Activated naive CD8-positive, alpha-beta T cell treated with anti-CD3 and anti-CD28 coated beads, Interleukin-2, amount 50 U/mL, for 24 hours (primary cell): ENCODE data around the gene VWA8.

Experiments
- ATAC-seq: fragments of 150-1000 bp; cut with Tn5 transposase; one replicate; pipeline ENCODE4 v1.10.0; 2021
- DNase-seq: peaks from one replicate; pipeline ENCODE4 v3.0.0; 2021
- H3K27ac Mint-ChIP-seq: one replicate; pipeline ENCODE4 v1.8.0; 2021; ENCODE audit warnings: mild to moderate bottlenecking, mixed read lengths
- H3K27me3 Mint-ChIP-seq: one replicate; pipeline ENCODE4 v1.8.0; 2021; ENCODE audit warnings: mixed read lengths
- H3K36me3 Mint-ChIP-seq: one replicate; pipeline ENCODE4 v1.8.0; 2021; ENCODE audit warnings: low read depth, mixed read lengths
- H3K4me1 Mint-ChIP-seq: one replicate; pipeline ENCODE4 v1.8.0; 2021; ENCODE audit warnings: mixed read lengths
- H3K4me3 Mint-ChIP-seq: one replicate; pipeline ENCODE4 v1.8.0; 2021; ENCODE audit warnings: mild to moderate bottlenecking, moderate library complexity, mixed read lengths
- H3K9me3 Mint-ChIP-seq: one replicate; pipeline ENCODE4 v1.8.0; 2021; ENCODE audit warnings: mixed read lengths

VWA8 gene

GRCh38 chr13:41682001-41682400, 278.9 kb downstream of the VWA8 start:
- peaks cover 9% of the 10 kb centered on the region for H3K4me1 Mint-ChIP-seq
- no peak overlapping the region for H3K4me3 Mint-ChIP-seq
- H3K36me3 Mint-ChIP-seq = peaks cover 38% of the 10 kb centered on the region

GRCh38 chr13:41681587-41681986, 279.3 kb downstream of the VWA8 start:
- Mint-ChIP-seq H3K4me3 (no peak overlapping the region), H3K4me1 (peaks cover 9% of the 10 kb centered on the region), H3K27ac (no peak overlapping the region), H3K36me3 (peaks cover 38% of the 10 kb centered on the region), H3K9me3 (no peaks in the 10 kb centered on the region), H3K27me3 (no peaks in the 10 kb centered on the region)
- DNase-seq (no peak), ATAC-seq (no peak)

More at GRCh38 chr13:41682001-41682400, 278.9 kb downstream of the VWA8 start:
- no peak overlapping the region for H3K27ac Mint-ChIP-seq
- DNase-seq = no peak
- H3K27me3 Mint-ChIP-seq = no peaks in the 10 kb centered on the region
- H3K9me3 Mint-ChIP-seq = no peaks in the 10 kb centered on the region
- ATAC-seq = no peak

GRCh38 chr13:41680900-41681299, 280.0 kb downstream of the VWA8 start:
- Mint-ChIP-seq H3K27ac (no peak overlapping the region), H3K36me3 (peaks cover 35% of the 10 kb centered on the region), H3K9me3 (no peaks in the 10 kb centered on the region), H3K4me1 (peaks cover 9% of the 10 kb centered on the region), H3K27me3 (no peaks in the 10 kb centered on the region), H3K4me3 (no peak overlapping the region)
- ATAC-seq (no peak), DNase-seq (no peak)

- no peak for ATAC-seq
- H3K4me1 Mint-ChIP-seq = peaks cover 9% of the 10 kb centered on the region
Observed at GRCh38 chr13:41678848-41679247, 282.1 kb downstream of the VWA8 start.

GRCh38 chr13:41678249-41678648, 282.7 kb downstream of the VWA8 start:
- Mint-ChIP-seq H3K27me3 (no peaks in the 10 kb centered on the region), H3K36me3 (peaks cover 25% of the 10 kb centered on the region), H3K27ac (no peak overlapping the region), H3K9me3 (no peaks in the 10 kb centered on the region), H3K4me1 (peaks cover 9% of the 10 kb centered on the region), H3K4me3 (no peak overlapping the region)
- DNase-seq = no peak
- no peak for ATAC-seq

More at GRCh38 chr13:41678848-41679247, 282.1 kb downstream of the VWA8 start:
- no peaks in the 10 kb centered on the region for H3K27me3 Mint-ChIP-seq
- DNase-seq = no peak
- H3K27ac Mint-ChIP-seq = no peak overlapping the region
- H3K9me3 Mint-ChIP-seq = no peaks in the 10 kb centered on the region
- no peak overlapping the region for H3K4me3 Mint-ChIP-seq
- H3K36me3 Mint-ChIP-seq = peaks cover 31% of the 10 kb centered on the region

- Mint-ChIP-seq H3K27me3 (no peaks in the 10 kb centered on the region), H3K4me3 (no peak overlapping the region), H3K4me1 (peaks cover 3% of the 10 kb centered on the region), H3K9me3 (no peaks in the 10 kb centered on the region), H3K36me3 (peaks cover 16% of the 10 kb centered on the region), H3K27ac (no peak overlapping the region)
- ATAC-seq (no peak), DNase-seq (no peak)
Observed at GRCh38 chr13:41675306-41675705, 285.6 kb downstream of the VWA8 start.

- Mint-ChIP-seq H3K27me3 (no peaks in the 10 kb centered on the region), H3K36me3 (peaks cover 18% of the 10 kb centered on the region), H3K4me3 (no peak overlapping the region), H3K27ac (no peak overlapping the region), H3K9me3 (no peaks in the 10 kb centered on the region), H3K4me1 (no peaks in the 10 kb centered on the region)
- no peak for DNase-seq
- no peak for ATAC-seq
Observed at GRCh38 chr13:41674246-41674645, 286.7 kb downstream of the VWA8 start.

GRCh38 chr13:41673640-41674039, 287.3 kb downstream of the VWA8 start:
- no peak for ATAC-seq
- Mint-ChIP-seq H3K4me1 (no peaks in the 10 kb centered on the region), H3K27ac (no peak overlapping the region), H3K4me3 (no peak overlapping the region), H3K9me3 (no peaks in the 10 kb centered on the region), H3K36me3 (peaks cover 18% of the 10 kb centered on the region), H3K27me3 (no peaks in the 10 kb centered on the region)
- no peak for DNase-seq

GRCh38 chr13:41670873-41671443, 290.0 kb downstream of the VWA8 start:
- Mint-ChIP-seq H3K36me3 (peaks cover 14% of the 10 kb centered on the region), H3K4me1 (no peaks in the 10 kb centered on the region), H3K9me3 (no peaks in the 10 kb centered on the region), H3K4me3 (no peak overlapping the region), H3K27ac (no peak overlapping the region), H3K27me3 (no peaks in the 10 kb centered on the region)
- no peak for DNase-seq
- no peak for ATAC-seq

GRCh38 chr13:41668130-41668757, 292.7 kb downstream of the VWA8 start:
- ATAC-seq = peak; percentile 82
- no peaks in the 10 kb centered on the region for H3K27me3 Mint-ChIP-seq

GRCh38 chr13:41666644-41667043, 294.3 kb downstream of the VWA8 start:
- ATAC-seq = no peak
- no peak for DNase-seq
- no peak overlapping the region for H3K27ac Mint-ChIP-seq
- H3K4me3 Mint-ChIP-seq = no peak overlapping the region
- peaks cover 10% of the 10 kb centered on the region for H3K36me3 Mint-ChIP-seq
- no peaks in the 10 kb centered on the region for H3K4me1 Mint-ChIP-seq
- H3K9me3 Mint-ChIP-seq = no peaks in the 10 kb centered on the region
- no peaks in the 10 kb centered on the region for H3K27me3 Mint-ChIP-seq

More at GRCh38 chr13:41668130-41668757, 292.7 kb downstream of the VWA8 start:
- Mint-ChIP-seq H3K4me1 (no peaks in the 10 kb centered on the region), H3K9me3 (no peaks in the 10 kb centered on the region), H3K27ac (no peak overlapping the region), H3K4me3 (no peak overlapping the region), H3K36me3 (peaks cover 10% of the 10 kb centered on the region)
- peak; percentile 8 for DNase-seq

- no peaks in the 10 kb centered on the region for H3K27me3 Mint-ChIP-seq
- ATAC-seq = no peak
- H3K36me3 Mint-ChIP-seq = peaks cover 8% of the 10 kb centered on the region
- H3K4me3 Mint-ChIP-seq = no peak overlapping the region
- no peaks in the 10 kb centered on the region for H3K9me3 Mint-ChIP-seq
- no peak overlapping the region for H3K27ac Mint-ChIP-seq
- peaks cover 16% of the 10 kb centered on the region for H3K4me1 Mint-ChIP-seq
- DNase-seq = no peak
Observed at GRCh38 chr13:41660411-41660810, 300.5 kb downstream of the VWA8 start.

- ATAC-seq = no peak
- H3K9me3 Mint-ChIP-seq = no peaks in the 10 kb centered on the region
- no peak overlapping the region for H3K4me3 Mint-ChIP-seq
- no peak for DNase-seq
- peaks cover 8% of the 10 kb centered on the region for H3K36me3 Mint-ChIP-seq
- H3K4me1 Mint-ChIP-seq = peaks cover 23% of the 10 kb centered on the region
- H3K27ac Mint-ChIP-seq = no peak overlapping the region
- no peaks in the 10 kb centered on the region for H3K27me3 Mint-ChIP-seq
Observed at GRCh38 chr13:41658057-41658661, 302.8 kb downstream of the VWA8 start.

- no peak for DNase-seq
- peak overlapping the region; percentile 49 for H3K27ac Mint-ChIP-seq
- H3K36me3 Mint-ChIP-seq = peaks cover 4% of the 10 kb centered on the region
- no peaks in the 10 kb centered on the region for H3K9me3 Mint-ChIP-seq
- H3K27me3 Mint-ChIP-seq = no peaks in the 10 kb centered on the region
- H3K4me1 Mint-ChIP-seq = peaks cover 23% of the 10 kb centered on the region
- H3K4me3 Mint-ChIP-seq = no peak overlapping the region
- ATAC-seq = peak; percentile 88
Observed at GRCh38 chr13:41655997-41656396, 304.9 kb downstream of the VWA8 start.

GRCh38 chr13:41654796-41655195, 306.1 kb downstream of the VWA8 start:
- Mint-ChIP-seq H3K27me3 (no peaks in the 10 kb centered on the region), H3K27ac (no peak overlapping the region), H3K4me1 (peaks cover 23% of the 10 kb centered on the region), H3K9me3 (no peaks in the 10 kb centered on the region), H3K36me3 (peaks cover 4% of the 10 kb centered on the region), H3K4me3 (no peak overlapping the region)
- DNase-seq = no peak
- ATAC-seq = no peak
